Measurements from ENCODE around the gene SPATS2.

The SPATS2 gene

DNA sequence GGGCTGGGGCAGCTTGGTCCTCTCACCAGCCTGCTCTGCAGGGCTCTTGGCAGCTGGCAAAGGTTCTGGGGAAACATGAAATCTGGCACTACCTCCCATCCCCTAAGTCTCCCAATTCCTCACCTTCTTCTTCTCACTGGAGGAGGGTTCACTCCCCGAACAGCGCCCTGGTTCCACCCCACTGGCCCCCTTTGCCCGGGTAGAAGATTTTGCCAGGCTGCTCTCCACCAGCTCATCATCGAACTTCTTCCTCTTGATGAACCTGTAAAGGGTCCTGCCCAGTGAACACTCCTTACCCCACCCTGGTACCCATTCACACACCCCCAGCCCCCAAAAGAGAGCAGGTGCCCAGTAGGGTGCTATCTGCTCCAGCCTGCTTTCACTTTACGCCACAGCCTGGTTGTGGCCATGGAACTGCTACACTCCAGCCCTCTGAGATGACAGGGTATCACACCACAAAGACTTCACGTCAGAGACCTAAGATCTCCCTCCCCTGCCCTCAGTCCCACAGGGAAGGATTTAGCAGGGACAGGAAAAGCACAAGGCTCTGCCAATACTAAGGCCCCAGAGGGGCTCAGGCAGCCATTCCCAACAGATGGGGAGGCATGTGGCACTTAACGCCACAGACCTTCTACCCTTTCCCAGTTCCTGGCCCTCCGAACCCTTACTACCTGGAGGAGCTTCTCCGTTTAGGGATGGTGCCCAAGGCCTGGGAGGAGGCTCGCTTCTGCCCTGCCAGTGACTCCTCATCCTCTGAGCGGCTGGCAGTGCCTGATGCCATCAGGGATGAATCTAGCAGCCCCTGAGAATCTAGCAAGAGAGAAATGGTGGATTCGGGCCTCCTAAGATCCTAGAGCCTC, 198.4 kb downstream of the SPATS2 start:
- no peak overlapping the region for H3K27ac ChIP-seq
- TF ChIP-seq, protein P1, sequence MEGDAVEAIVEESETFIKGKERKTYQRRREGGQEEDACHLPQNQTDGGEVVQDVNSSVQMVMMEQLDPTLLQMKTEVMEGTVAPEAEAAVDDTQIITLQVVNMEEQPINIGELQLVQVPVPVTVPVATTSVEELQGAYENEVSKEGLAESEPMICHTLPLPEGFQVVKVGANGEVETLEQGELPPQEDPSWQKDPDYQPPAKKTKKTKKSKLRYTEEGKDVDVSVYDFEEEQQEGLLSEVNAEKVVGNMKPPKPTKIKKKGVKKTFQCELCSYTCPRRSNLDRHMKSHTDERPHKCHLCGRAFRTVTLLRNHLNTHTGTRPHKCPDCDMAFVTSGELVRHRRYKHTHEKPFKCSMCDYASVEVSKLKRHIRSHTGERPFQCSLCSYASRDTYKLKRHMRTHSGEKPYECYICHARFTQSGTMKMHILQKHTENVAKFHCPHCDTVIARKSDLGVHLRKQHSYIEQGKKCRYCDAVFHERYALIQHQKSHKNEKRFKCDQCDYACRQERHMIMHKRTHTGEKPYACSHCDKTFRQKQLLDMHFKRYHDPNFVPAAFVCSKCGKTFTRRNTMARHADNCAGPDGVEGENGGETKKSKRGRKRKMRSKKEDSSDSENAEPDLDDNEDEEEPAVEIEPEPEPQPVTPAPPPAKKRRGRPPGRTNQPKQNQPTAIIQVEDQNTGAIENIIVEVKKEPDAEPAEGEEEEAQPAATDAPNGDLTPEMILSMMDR (conservative IDR thresholded peaks at IDR 0.05) = no peak
- no peak for TF ChIP-seq ZFX (IDR thresholded peaks at IDR 0.05)

GRCh38 chr12:49566361-49566760, 199.1 kb downstream of the SPATS2 start:
- TF ChIP-seq, protein P1 (conservative IDR thresholded peaks at IDR 0.05) = no peak
- no peak for TF ChIP-seq ZFX (IDR thresholded peaks at IDR 0.05)
- no peak overlapping the region; the same call in 1 of the 2 replicates for H3K27ac ChIP-seq

DNA sequence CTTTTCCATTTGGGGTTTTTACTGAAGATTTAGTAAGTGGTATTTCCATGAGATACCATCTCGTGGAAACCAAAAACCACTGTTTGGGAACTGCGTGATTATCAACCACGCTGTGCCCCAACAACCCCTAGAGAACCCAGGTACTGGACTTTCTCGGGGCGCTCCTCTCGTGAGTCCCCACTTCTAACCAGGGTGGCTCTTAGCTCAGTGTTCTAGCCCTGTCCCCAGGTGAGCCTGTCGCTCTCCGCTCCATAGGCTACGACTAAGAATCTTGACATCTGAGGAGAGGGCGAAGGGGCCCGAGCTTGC, 200.0 kb downstream of the SPATS2 start:
- H3K27ac ChIP-seq = peak overlapping the region; percentile 87
- TF ChIP-seq, protein P1 (conservative IDR thresholded peaks at IDR 0.05) = no peak
- no peak for TF ChIP-seq ZFX (IDR thresholded peaks at IDR 0.05)

GRCh38 chr12:49567611-49568441, 200.6 kb downstream of the SPATS2 start, which contains the start of gene MCRS1:
MCRS1 (minus strand) TSS chr12:49568142; CDS start chr12:49566731, 1,411 bp downstream.
- TF ChIP-seq, protein P1 (conservative IDR thresholded peaks at IDR 0.05) = no peak
- TF ChIP-seq ZFX (IDR thresholded peaks at IDR 0.05) = peak; percentile 59; the same call in 1 of the 2 replicates

GRCh38 chr12:49568442-49569162, 201.3 kb downstream of the SPATS2 start:
- H3K27ac ChIP-seq = peak overlapping the region; percentile 87
- TF ChIP-seq, protein P1 (conservative IDR thresholded peaks at IDR 0.05) = no peak
- TF ChIP-seq ZFX (IDR thresholded peaks at IDR 0.05) = no peak

More at GRCh38 chr12:49567611-49568441, 200.6 kb downstream of the SPATS2 start, which contains the start of gene MCRS1:
- peak within 1 kb of the TSS; percentile 87 for H3K27ac ChIP-seq

Measured in C4-2B (cell line).